Activated CD4-positive, alpha-beta T cell treated with anti-CD3 and anti-CD28 coated beads, Interleukin-2, amount 50 U/mL, for 48 hours (primary cell): ENCODE data around the gene CHRNB4.
A peak's percentile ranks its signal among the peaks of the same experiment; 100 is the strongest.

ENCODE experiments used
- DNase-seq, 2 experiments: peaks; one replicate each; pipeline ENCODE4 v3.0.0-alpha.2; 2020

Gene CHRNB4

GRCh38 chr15:78630886-78631633 is 9.9 kb downstream of the CHRNB4 start:
- no peak for DNase-seq

GRCh38 chr15:78629716-78630065 is 11.3 kb downstream of the CHRNB4 start:
- no peak for DNase-seq

DNA sequence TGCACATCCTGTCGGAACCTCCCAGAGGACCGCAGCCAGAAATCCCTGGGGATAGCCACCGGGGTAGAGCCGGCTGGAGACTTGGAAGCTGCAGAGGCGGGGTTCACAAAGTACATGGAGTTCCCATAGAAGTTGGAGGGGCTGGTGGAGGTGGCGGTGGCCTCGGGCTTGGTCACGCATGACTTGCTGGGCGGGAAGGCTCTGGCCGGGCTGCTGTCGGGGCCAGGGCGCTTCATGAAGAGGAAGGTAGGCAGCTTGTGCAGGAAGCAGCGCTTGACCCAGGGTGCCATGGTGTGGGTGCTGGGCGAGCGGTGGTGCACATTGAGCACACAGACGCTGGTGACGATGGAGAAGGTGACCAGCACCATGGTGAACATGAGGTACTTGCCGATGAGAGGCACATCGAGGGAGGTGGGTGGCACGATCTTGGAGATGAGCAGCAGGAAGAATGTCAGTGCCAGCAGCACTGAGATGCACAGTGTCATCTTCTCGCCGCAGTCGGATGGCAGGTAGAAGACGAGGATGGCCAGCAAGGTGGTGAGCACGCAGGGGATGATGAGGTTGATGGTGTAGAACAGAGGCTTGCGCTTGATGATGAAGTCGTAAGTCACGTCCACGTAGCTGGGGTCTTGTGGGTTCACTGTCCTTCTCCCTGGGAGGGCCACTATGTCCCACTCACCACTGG is 11.8 kb downstream of the CHRNB4 start:
- DNase-seq: no peak

DNA sequence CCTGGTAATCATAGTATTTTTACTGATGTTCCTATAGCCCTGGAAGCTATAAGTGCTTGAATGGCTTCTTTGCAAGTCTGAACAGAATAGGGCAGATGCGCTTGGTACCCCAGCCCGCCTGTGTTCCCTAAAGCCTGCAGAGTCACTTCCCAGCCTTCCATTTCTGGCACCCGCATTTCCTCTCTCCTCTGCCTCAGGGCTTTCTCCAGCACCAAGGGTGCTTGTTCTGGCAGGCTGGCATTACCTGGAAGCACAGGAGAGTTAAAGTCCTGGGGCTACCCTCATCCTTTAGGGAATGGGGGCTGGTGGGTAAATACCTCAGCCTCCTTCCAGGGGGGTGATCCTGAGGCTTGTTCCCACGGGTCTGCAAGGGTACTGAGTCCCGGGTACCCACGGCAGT is 12.8 kb downstream of the CHRNB4 start:
- no peak for DNase-seq

- no peak for DNase-seq
These were observed 13.7 kb downstream of the CHRNB4 start for GRCh38 chr15:78627348-78627747.

DNA sequence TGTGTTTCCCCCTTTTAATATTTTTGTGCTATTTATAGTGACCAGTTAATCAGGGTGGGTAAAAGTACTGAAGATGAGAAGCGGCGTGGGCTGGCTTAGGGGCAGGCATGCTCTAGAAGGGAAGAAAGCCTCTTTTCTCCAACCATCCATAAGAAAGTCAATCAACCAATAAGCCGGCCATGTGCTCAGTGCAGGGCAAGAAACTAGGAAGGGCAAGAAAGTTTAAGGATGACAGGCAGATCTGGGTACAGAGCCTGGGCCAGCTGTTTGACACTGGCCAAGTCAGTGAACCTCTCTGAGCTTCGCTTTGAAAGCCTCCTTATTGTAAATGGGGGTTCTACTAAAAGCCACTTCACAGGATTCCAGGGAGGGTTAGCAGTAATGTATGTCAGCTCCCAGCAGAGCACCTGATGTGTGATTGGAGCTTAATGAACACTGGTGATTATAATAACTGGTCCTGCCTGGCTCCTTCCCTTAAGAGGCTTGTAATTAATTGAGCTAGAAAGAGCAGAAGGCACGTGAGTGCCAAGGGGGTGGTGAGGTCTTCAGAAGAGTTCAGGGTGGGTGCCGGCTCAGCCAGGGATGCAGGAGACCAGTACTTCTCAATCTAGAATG is 14.5 kb downstream of the CHRNB4 start:
- no peak for DNase-seq

DNA sequence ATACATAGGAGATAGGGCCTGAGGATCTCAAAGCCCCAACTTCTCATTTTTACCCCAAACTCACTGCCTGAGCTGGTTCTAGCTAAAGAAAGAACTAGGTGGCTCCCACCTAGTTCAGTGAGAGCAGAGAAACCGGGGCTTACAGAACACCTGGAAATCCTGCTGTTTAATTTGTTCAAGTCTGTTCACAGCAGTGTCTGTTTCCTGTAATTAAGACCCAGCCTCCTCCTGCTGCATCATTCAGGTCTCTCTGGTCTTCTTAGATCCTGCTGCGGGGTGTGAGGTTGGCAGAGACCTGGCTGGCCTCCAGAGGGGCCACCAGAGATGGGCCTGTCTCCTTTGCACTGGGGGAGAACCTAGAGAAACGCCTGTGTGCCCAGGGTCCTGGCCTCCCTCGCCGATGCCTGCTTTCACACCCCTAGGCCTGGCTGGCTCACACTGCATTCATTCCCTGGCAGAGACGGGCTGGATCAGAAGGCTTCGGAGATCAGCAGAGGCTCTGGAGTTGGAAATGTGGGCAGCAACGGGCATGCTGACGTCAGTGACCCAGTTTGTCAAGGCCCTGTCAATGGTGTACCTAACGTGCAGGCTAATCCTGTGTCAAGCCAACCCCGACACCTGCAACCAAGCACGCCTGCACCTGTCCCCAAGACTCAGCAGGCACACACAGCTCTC is 15.3 kb downstream of the CHRNB4 start:
- DNase-seq: no peak

GRCh38 chr15:78624651-78625590 is 16.1 kb downstream of the CHRNB4 start:
- DNase-seq: no peak

- no peak for DNase-seq
These were observed 17.1 kb downstream of the CHRNB4 start for GRCh38 chr15:78623786-78624497.

DNA sequence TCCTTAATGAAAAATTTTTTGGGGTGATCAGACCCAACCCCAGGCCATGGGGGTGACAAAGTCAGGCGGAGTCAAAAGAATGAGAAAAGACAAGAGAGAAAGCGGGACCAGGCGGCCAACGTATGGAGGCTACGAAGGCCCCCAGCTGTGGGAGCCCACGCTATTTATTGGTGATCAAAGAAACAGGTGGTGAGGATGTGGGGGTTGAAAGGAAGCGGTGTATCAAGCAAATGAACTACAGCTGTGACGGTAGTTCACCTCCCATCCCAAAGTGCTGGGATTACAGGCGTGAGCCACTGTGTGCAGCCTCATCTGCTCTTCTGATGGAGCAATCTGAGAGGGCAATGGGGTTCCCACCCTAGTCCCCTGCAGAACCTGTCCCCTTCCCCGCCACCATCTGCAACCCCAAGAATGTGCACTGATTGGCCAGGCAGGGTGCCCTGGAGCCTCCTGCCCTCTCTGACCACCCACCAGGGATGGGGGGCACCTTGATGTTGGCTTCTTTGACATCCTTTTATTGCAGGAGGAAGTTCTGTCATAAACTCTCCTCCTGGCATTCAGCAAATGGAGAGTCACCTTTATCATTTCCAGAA is 19.1 kb downstream of the CHRNB4 start:
- DNase-seq: no peak

DNA sequence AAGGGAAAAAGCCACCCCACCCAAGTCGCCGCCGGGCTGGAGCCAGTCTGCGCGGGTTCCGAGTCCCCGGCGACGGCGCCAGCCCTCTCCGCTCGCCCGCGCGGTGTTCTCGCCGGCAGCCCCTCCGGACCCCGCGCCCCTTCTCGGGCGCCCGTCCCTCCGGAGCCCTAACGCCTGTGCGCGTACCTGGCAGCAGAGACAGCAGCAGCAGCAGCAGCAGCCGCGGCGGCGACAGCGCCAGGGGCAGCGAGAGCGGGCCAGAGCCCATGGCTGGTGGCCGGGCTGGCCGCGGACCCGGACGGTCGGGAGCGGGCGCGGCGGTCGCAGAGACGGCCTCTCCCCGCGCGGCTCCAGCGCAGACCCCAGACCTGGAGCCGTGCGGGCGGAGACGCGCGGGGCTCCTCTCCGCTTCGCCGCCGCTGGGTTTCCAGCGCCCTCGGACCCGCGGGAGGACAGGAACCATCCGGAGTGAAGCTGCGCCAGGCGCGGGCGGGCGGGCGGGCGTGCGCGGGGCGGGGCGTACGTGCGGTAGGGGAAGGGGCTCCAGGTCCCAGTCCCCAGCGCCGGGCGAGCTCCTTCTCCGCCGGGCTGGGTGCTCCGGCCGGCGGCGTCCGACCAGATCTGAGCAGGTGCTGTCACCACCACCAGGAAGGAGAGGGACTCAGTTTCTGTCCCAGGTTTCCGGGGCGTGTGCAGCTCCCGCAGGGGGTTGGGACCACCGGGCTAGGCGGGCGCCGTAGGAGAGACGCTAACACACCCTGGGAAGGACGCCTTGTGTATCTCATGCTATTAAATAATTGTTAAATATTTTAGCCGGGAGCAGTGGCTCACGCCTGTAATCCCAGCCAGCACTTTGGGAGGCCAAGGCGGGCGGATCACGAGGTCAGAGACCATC is 20.2 kb downstream of the CHRNB4 start, which contains the start of gene CHRNA3:
TSS of gene CHRNA3 (minus strand) at position 470 of the 895 bp plus-strand sequence. CDS start at position 268, 202 bp downstream.
- no peak for DNase-seq

DNA sequence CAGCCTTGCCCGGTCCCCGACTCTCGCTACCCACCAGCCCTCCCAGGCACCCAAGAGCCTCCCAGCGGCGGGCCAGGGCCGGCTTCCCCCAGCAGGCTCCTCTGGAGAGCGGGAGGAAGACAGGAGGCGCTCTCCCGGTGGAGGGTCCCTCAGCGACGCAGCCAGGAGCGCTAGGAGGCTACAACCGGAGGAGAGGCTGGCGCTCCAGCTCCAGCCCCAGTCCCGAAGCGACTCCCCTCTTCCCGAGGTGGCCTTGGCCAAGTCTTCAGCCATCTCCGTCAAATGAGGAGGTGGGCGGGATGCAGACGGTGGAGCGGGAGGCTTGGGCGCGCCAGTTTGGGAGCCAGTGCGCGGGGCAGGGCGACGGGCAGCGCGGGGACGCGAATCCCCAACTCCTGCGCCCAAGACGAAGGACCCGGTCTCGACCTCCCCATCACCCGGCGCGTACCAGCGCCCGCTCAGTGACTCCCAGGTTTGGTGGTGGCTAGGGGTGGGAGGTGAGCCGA is 20.9 kb downstream of the CHRNB4 start:
- DNase-seq: peak in 1 of 2 experiments; percentile 6

DNA sequence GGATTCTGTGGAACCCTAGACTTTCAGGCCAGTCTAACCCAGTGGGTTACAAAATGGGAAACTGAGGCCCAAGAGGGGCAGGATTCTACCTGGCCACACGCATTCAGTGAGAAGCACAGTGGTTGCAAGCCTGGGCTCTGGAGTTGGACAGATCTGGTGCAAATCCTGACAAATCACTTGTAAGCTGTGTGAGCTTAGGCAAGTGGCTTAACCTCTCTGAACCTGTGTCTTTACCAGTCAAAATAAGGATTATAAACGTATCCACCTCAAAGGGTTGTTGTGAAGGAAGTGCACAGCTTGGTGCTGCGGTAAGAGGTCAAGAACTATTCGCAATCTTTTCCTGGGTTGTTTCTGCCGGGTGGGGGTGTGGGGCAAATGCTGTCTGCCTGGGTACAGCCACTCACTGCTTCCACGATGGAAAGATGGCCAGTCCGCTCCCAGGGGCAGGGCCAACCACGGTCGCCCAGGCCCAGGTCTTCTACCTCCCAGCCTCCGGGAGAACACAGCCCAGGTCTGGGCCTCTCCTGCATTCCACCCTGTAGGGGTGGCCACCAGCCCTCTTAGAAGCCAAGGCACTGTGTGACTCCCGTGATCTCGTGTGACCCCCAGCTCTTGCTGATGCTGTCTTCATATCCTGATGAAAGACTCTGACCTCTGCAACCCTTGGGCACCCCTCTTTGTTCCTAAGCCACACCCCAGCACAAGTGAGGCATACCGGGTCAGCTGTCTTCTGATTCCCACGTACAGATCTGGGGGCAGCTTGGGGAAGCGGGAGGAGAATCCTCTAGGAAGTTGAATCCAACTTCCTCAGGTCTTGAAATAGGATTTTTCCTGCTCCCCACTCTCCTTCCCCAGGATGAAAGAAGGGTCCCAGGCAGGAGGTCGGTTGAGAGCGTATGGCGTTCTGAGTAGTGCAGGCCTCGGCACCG is 21.7 kb downstream of the CHRNB4 start:
- DNase-seq: no peak

DNA sequence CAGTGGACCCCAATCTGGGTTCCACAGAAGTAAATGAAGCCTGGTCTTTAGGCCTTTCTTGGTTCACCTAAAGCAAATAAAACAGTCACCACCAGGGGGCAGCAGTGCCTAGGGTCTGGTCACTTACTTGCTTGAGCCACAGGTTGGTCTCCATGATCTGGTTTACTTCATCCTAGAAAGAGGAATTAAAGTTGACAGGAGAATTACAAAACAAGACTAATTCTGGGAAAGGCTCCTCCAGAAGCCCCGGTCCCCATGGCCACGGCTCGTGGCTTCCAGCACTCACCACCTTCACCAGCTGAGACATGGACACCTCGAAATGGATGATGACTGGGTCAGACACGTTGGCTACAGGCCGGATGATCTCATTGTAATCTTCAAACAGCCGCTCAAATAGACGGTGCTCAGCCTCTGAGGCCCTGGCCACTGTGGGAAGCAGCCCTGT is 22.5 kb downstream of the CHRNB4 start:
- DNase-seq: peak; percentile 90

GRCh38 chr15:78618064-78618463 is 22.9 kb downstream of the CHRNB4 start:
- DNase-seq: no peak

- no peak for DNase-seq
These were observed 23.5 kb downstream of the CHRNB4 start for GRCh38 chr15:78617516-78617915.

GRCh38 chr15:78617076-78617475 is 23.9 kb downstream of the CHRNB4 start:
- no peak for DNase-seq

DNA sequence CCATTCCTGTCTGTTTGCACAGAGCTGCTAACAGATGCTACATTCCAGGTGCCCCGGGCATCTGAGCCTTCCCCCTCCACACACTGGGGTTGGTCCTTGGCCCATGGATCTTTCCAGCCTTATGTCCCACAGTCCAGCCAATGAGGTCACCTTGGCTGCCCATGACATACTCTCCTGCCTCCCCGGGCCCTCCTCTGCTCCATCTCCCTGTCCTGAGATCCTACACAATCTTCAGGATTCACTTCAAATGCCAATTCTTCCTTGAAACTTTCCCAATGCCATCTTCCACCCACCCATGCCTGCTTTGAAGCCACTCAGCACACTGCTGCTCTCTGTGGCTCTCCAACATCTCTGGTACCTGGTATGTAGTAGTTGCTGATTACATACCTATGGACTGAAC is 24.5 kb downstream of the CHRNB4 start:
- DNase-seq: no peak

- no peak for DNase-seq
These were observed 25.8 kb downstream of the CHRNB4 start for GRCh38 chr15:78615151-78615589.
